ENCODE measurements around the gene BRI3.

DNA sequence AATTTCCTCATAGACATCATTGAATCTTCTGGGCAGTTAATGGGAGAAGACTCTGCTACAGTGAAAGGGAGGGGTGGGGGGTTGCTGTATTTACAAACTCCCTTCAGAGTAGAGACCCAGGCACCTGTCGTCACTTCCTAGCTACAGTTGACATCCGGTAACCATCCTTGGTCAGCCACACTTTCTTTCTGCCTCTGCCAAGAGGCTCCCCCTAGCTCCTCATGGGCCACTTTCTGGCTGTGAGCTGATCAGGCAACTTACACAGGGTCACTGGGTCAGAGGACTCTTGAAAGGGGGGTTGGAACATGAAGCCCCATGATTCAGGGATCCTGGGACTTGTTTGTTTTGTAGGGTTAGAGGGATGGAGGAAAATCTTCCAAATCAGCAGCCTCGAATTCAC is 30.7 kb upstream of the BRI3 start:
- TF ChIP-seq POLR2AphosphoS5 (IDR thresholded peaks at IDR 0.05): no peak
- no peak for TF ChIP-seq POLR2A (IDR thresholded peaks at IDR 0.05)
- no peak for TF ChIP-seq CTCF (IDR thresholded peaks at IDR 0.05 in 8 of 11, conservative IDR thresholded peaks at IDR 0.05 in 3 of 11)

Data from spleen (tissue), 7 donors.